Esophagus squamous epithelium (tissue), 4 donors: ENCODE measurements around the gene ESYT2.

Experiments used
- CTCF ChIP-seq, 6 experiments: fragments of 450-650 bp in 4 of 6; fragments of 200-600 bp in 2 of 6; sonication (generic) in 2 of 6; IDR thresholded peaks; one replicate each; pipeline ENCODE4 v1.5.1; 2016 to 2019; ENCODE audit warnings: antibody characterized with exemption in 6 of 6, mild to moderate bottlenecking in 4 of 6, moderate library complexity in 4 of 6
- POLR2A ChIP-seq, 4 donors: fragments of 450-650 bp; IDR thresholded peaks; one replicate each; pipeline ENCODE4 v1.6.1; 2017; ENCODE audit warnings: antibody characterized with exemption in 4 of 4, mild to moderate bottlenecking in 4 of 4, moderate library complexity in 3 of 4

- no peak for TF ChIP-seq CTCF (IDR thresholded peaks at IDR 0.05)
- no peak for TF ChIP-seq POLR2A (IDR thresholded peaks at IDR 0.05)
These were observed 99.5 kb downstream of the ESYT2 start for GRCh38 chr7:158729646-158730382.
